GM21717 (cell line): ENCODE data around the gene MYLK4.

Experiments
- ATAC-seq: cut with Tn5 transposase; IDR thresholded peaks from one replicate; pipeline ENCODE4 v1.9.1; 2021; ENCODE audit warnings: mild to moderate bottlenecking, moderate library complexity; ENCODE audit not compliant: unreplicated experiment

Gene MYLK4

DNA sequence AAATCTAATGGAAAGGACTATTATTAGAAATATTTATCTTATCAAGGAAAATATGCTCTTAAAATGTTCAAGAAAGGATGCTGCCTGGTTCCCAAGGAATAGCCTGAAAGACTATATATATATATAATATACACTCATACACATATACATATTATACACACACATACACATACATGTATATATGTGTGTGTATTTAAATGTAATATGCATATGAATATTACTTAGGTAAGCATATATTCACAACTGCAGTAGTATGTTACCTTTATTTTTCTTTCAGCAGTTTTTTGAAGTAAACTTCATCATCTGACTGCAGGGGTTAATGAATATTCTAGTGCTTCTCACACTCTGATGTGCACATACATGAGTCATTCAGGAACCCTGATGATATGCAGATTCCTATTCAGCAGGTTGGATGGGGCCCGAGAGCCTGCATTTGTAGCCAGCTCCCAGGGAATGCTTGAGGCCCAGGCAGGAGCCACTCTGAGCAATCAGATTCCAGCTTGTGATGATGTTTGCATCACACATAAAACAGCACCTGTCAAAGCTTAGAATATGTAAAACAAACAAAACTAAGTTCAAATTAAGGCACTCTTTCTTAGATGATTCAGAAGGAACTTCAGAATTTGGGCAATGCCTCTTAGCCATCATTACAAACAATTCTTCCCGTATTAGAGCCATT lies 16.1 kb downstream of the MYLK4 start:
- no peak for ATAC-seq

DNA sequence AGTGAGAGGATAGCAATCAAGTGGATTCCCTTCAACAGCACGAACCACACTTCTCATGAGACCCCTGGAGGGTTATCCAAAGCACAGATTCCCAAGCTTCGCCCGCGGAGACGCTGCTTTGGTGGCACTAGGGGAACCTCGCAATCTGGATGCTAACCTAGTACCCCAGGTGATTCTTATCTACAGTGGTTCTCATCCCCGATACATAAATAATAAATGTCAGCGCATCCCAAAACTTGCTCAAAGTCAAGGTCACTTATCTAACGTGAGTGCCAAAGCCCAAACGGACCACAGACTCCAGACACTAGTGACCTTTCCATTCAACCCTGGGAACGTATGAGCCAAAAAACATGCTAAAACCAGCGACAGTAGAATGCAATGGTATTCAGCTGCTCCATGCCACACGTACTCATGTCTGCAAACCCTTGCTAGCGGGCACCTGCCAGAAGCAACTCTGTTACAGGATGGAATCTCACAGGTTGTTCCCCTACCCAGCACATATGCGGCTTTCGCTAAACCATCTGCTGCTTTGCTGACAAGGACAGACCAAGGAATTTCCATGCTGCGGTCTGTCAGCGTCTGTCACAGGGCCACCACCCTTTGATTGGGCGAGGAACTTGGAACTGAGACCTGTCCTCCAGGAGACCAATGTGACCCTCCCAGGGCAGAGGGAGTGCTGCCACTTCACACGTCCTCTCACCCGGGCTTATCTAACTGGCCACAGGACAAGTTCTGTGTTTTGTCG lies 16.8 kb downstream of the MYLK4 start:
- ATAC-seq = no peak

DNA sequence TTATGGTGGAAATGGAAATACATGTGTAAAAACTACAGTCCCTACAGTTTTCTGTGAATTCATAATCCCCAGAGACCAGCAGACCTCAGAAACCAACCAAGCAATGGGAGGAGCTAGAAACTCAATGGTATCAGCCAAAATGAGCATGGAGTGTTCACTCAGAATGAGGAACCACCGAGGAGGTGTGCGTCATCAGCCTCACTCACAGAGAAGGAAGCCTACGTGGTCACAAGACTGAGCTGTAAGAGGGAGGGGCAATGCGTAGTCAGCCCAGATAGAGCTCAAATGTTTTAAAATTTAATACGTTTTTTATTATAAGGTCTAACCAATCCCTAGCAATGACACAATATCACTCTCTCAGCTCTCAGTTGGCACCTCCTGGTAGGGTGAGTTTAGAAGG lies 17.4 kb downstream of the MYLK4 start:
- peak; percentile 86 for ATAC-seq

DNA sequence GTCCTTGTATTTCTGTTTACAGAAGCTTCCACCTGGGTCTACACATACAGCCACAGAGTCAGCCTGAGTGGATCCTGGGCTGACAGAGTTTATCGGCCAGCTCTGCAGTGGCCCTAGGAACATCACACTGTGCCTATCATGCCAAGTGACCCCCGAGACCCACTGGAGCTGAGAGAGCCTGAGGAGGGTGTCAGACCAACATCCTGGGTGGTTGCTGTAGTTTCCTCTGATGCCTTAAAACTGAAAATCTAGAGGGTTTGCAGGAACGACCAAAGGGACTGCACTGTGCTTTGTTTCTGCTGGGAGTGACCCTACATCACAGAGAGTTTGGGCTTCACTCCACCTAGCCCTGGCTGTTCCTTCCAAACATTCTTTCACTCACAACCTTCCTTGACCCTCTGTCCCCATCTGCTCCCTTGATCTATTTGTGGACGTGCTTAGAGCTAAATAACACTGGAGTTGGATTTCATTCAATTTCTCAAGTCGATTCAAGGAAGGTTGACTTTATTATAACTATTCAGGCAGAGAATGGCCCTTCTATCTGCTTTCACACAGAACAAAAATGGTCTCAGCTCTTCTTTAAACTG lies 18.1 kb downstream of the MYLK4 start:
- no peak for ATAC-seq

DNA sequence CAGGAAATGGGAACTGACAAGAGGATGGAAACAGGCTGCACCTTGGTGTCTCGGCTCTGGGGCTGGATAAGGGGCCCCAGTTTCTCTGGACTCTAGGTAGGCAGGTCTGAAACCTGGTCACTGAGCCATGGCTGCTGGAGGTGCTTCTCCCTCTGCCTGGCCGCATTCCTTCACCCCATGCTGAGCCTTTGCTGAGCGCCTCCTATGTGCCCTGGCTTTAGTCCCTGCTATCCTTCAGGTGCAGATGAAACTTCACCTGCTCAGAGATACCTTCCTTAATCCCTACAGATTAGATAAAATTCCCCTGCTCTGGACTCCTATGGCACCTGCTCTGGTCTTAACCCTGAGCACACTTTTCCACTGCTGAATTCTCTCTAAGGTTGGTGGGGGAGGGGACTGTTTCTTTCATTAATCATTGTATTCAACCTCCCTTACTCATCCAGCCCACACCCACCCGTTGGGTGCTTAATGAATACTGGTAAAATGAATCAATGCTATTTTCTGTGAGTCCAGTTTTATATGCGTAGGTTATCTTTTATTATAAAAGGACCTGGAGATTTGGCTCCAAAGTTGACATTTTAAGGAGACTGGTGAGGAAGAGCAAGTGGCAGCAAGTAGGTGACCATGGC lies 19.3 kb downstream of the MYLK4 start:
- no peak for ATAC-seq

DNA sequence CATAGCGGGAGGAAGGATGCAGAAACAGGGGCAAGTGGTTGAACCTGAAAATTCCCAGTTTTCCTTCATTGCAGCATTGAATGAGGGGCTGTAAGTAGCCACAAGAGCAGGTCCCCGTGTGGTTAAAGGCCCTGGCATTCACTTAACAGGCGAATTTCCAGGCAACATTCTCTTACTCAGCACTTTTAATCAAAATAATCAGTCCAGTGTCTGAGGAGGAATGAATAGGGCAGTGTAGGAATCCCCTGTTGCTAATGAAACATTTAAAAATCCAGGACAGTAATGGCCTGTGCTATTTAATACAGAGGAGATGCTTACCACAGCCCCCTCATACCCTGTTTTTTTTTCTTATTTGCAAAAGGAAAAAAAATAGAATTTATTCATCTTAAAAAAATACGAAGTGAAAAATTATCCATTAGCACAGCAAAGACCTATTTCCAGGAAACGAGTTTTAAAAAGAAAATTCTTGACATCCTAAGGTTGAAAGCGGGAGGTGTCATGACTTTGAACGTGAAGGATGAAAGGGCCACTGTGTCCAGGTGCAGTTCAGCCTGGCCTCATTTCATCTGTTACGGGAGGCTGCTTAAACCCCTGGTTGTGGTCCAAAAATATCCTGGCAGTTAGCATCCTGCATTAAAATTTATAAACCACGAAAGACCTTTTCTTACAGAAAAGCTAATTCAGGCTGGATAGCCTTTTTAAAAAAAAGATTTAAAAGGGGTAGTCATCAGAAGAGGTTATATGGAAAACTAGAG lies 20.2 kb downstream of the MYLK4 start:
- no peak for ATAC-seq

DNA sequence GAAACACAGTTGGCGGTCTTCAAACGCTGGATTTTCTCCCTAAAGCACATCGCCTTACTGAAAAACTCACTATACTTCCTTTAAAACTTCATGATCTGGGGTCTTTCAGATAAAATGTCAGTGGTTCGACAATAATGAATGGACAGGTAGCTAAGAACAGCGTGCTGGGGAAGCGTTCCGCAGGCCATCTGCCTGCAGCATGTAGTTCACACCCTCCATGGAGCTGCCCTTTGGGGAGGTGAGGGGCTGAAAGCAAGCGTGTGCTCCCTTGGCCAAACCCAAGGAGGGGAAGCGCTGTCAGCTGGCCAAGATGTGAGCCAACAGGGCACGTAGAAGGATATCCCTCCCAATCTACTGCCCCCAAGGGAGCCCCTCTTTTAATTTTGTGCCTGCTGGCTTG lies 20.8 kb downstream of the MYLK4 start:
- no peak for ATAC-seq

DNA sequence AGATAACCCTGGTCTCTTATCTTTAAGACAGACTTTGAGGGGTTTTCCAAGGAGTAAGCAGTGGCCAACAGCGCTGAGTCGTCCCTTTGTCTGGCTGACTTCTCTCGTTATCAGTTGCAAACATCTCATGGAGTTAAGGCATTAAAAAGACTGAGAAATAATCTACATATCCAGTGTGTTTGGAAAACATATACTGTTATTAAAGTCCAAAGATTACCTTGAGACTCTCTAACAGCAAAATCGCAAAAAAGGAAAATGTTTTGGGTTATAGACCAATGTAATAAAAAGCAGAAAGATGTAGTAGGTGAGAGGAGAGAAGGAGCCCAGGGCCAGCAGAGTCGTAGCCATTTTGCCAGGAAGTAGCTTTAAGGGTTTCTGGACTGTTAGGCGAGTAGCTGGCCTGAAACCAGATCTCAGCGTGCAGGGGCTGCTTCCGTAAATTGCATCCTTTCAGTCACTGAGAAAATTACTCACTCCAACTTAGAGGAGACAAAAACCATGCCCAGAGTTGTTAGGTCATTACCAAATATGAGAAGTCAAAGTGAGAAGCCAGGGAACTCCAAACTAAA lies 24.6 kb downstream of the MYLK4 start:
- peak; percentile 67 for ATAC-seq

DNA sequence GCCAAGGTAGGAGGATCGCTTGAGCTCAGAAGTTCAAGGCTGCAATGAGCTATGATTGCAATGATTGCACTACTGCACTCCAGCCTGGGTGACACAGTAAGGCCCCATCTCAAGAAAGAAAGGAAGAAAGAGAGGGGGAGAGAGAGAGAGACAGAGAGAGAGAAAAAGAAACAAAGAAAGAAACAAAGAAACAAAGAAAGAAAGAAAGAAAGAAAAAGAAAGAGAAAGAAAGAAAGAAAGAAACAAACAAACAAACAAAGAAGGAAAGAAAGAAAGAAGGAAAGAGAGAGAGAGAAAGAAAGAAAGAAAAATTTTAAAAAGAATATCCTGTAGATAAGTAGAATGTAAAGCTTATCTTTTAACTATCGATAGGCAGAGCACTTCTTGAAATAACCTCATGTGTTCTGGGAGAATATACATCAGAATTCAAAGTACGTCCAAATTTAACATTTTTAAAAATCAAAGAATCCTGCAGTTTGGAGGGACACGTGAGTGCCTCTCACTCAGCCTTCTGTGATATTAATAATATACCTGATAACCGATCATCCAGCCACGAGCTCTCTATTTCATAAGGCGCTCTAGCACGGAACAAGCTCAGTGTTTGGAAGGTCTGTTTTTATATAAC lies 25.2 kb downstream of the MYLK4 start:
- no peak for ATAC-seq

DNA sequence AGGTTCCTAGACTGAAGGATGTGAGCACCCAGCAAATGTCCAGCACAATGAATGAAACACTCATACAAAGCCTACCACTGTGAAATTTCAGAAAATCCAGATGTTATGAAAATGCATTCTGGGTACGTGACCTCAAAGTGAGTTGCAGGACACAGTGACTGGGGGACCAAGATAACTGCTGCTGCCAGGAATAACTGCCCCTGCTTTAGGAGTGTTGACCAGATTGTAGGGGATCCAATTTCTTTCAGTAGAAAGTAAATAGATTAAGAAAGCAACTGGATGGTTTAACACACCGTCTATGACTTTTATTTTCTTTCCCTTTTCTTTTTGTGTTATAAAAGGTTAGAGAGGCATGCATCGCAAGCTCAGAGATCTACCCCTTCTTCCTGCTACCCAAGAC lies 29.5 kb downstream of the MYLK4 start:
- no peak for ATAC-seq

DNA sequence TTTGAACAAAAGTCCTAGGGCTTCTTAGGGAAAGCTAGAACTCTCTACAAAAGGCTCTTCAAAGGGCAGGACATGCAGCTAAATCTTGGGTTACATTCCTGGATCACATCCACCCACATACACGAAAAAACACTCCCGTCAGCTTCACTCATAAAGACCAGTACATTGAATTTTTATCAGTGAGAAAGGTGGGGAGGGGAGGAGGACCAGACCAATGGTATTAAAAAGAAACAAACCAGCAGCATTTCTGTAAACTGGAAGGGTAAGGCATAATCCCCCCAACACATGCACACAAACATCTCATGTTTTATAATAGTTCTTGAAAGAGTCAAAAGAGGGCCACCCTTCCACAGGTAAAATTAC lies 31.6 kb downstream of the MYLK4 start:
- no peak for ATAC-seq

DNA sequence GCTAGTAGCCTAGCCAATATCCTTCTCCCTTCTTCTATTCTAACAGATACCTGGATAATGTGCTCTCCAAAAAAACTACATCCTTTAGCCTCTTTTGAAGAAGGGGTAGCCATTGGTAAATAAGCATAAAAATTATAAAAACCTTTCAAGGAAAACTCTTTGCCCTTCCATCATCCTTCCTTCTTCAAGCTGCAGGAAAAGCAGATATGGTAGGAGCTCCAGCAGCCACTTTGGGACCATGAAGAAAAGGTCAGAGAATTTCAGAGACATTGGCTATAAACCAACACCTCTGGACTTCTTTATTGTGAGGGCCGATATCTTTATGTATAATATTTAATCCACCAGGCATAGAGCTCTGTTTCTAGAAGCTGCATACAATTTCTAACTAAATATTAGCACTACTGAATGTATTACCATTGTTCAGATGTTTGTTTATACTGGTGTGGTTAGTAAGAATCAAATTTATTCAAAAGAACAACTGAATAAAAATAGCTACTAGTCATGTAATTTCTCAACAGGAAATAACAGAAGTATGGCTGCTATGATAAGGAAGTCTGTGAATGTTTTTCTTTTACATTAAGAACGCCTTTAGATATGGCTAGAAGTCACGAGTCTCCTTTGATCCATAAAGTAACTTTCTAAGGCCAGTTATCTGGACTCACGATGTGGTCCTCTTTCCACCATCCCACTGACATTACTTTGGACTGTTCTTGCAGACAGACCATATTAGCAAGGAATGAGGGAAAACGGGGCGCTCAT lies 32.2 kb downstream of the MYLK4 start:
- ATAC-seq = no peak

DNA sequence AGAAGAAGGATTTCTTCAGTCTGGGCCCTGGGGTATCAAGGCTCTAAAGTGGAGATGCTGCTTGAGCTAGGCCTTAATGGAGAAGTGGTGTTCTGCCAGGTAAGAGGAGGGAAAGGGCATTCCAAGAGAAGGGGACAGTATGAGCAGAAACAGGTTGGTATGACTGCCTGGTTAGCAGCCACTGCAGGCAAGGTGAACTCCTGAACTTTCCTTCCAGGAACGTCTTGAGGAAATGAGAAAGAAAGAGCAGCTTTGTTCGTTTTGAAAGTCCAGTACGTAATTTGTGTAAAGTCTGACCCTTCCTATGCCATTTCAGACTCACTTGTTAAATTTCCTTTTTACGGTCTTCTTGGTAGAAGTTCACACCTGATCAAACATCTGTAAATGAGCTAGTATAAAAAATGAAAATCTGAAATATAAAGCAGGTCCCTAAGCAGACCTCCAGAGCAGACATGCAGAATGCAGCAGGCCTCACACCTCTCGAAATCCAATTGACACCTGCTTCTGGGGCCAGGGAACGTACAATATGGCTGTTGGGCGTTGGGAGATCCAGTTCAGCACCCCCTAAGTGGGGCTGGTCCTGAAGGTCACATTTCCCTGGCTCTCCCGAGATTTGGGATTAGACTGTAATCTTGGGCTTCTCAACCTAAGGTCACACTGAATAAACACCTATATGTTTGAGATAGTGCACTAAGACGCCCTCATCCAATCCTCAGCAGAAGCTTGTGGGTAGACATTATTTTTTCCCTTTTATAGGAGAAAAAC lies 33.6 kb downstream of the MYLK4 start:
- no peak for ATAC-seq

DNA sequence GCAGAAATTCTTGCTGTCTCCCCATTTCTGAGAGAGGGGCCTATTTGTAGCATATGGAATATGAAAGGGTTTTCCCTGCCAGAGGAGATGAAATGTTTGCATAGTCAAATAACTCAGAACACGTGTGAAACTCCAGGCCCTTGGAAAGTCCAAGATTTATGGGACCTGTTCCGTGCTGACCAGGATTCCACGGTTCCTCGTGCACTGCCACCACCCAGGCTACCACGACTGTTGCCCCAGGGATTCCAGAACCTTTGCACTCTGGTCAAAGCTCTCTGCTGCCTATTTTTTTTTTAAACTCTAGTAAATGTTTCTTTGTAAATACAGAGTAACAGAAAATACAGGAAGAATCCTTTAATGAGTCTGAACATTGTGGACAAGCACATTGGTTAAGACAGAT lies 35.0 kb downstream of the MYLK4 start:
- ATAC-seq = no peak

DNA sequence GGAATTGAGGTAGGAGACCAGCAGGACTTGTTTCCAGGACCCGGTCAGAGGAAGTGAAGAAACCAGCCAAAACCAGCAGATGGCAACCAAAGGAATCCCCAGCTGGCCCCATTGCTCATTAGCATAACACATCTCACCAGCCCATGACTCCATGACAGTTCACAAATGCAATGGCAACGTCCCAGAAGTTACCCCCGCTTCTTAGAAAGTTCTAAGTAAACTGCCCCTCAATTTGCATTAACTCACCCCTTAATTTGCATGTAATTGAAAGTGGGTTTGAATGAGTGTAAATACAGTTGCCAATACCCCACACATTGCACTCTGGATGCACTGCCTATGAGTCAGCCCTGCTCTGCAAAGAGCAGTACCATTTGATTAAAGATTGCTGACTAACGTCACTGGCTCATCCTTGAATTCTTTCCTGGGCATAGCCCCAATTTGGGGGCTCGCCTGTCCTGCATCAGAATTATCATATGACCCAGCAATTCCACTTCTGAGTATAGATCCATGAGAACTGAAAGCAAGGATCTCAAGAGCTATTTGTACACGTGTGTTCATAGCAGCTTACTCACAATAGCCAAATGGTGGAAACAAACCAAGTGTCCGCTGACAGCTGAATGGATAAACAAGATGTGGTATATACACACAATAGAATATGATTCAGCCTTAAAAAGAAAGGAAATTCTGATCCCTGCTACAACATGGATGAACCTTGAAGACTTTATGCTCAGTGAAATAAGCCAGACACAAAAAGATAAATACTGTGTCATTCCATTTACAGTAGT lies 36.4 kb downstream of the MYLK4 start:
- ATAC-seq = no peak

DNA sequence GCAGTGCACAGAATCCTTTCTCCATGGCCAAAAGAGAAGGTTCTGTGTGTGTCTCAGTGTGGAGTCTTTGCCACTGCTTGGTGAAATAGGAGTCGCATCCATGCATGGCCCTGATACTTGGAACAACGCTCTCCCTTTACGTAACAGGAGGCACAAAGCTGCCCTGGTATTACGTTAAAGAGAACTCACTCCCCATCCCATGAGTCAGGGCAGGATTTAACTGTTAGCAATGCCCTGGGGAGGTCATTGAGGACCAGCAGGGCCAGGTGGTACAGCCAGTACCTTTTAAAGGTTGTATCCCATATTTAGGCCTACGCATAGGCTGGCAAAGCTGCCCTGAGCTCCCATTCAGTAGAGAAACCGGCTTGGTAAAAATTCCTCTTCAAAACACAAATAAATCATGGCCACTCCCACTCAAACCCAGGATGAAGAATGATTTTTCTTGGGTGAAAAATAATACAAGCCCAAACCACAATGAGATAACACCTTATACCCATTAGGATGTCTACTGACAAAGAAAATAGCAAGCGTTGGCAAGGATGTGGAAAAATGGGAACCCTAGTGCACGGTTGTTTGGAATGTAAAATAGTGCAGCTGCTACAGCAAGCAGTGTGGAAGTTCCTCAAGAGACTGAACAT lies 37.1 kb downstream of the MYLK4 start:
- no peak for ATAC-seq

DNA sequence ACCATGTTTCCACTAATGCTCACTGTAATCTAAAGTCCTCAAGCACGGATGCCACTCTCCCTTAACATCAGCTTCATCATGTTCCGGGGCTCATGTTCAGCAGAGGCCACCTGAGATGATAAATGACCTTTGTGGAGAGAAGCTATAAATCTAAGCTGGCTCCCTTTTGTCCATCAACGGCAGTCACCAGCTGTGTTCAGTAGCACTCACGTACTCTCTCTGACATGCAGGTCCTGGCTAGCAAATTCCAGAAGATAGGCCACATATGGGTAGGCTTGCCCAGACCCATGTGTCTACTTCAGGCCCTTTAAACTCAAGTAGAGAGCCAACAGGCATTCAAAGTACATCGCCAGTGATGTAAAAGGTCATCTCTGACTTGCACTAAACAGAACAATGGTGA lies 38.6 kb downstream of the MYLK4 start:
- ATAC-seq = no peak

DNA sequence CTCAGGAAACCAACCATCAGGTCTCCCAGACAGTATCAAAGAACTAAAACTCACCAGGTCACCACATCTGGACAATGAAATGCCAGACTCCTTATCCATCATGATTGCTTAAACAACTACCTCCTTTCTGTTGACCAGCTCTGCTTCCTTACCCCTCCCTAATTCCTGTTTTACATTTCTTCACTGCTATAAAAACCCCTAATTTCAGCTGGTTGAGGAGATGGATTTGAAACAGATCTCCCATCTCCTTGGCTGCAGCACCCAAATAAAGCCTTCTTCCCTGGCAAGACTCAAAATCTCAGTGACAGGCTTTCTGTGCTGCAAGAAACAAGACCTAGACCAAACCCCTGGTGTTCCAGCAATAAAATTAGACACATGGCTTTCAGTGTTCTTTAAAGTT lies 40.3 kb downstream of the MYLK4 start:
- no peak for ATAC-seq
